Effector memory CD4-positive, alpha-beta T cell (primary cell): ENCODE data around the gene EGLN2.

Experiments used
- DNase-seq, 3 donors: peaks; one replicate each; pipeline ENCODE4 v3.0.0-alpha.2; 2020
- H3K27ac ChIP-seq: 2 replicates; pipeline ENCODE4 v1.7.0; 2013; ENCODE audit warnings: mild to moderate bottlenecking, low read length, moderate library complexity; ENCODE audit not compliant: insufficient read depth, poor library complexity, severe bottlenecking
- H3K27me3 ChIP-seq: replicated peaks from 2 replicates; pipeline ENCODE4 v1.7.0; 2013; ENCODE audit warnings: mild to moderate bottlenecking, low read length; ENCODE audit not compliant: insufficient read depth, control insufficient read depth, poor library complexity, severe bottlenecking
- H3K36me3 ChIP-seq: 2 replicates; pipeline ENCODE4 v1.7.0; 2013; ENCODE audit warnings: mild to moderate bottlenecking, low read length, moderate library complexity; ENCODE audit not compliant: control insufficient read depth, insufficient read depth
- H3K4me1 ChIP-seq: 2 replicates; pipeline ENCODE4 v1.7.0; 2013; ENCODE audit warnings: low read length, mild to moderate bottlenecking; ENCODE audit not compliant: control insufficient read depth, insufficient read depth, poor library complexity, severe bottlenecking
- H3K4me3 ChIP-seq: 2 replicates; pipeline ENCODE4 v1.7.0; 2013; ENCODE audit warnings: low read length, low read depth, mild to moderate bottlenecking; ENCODE audit not compliant: insufficient read depth, poor library complexity, severe bottlenecking
- H3K9me3 ChIP-seq: 2 replicates; pipeline ENCODE4 v1.7.0; 2013; ENCODE audit warnings: mild to moderate bottlenecking, low read length, moderate library complexity; ENCODE audit not compliant: control insufficient read depth
- total RNA-seq, 3 donors: gene quantifications; one replicate each; lab custom pipeline; 2026; lab: John Stamatoyannopoulos, UW

Gene EGLN2
- total RNA-seq = 36.4 to 53.9 (median 48.8) reads per million in 3 donors

DNA sequence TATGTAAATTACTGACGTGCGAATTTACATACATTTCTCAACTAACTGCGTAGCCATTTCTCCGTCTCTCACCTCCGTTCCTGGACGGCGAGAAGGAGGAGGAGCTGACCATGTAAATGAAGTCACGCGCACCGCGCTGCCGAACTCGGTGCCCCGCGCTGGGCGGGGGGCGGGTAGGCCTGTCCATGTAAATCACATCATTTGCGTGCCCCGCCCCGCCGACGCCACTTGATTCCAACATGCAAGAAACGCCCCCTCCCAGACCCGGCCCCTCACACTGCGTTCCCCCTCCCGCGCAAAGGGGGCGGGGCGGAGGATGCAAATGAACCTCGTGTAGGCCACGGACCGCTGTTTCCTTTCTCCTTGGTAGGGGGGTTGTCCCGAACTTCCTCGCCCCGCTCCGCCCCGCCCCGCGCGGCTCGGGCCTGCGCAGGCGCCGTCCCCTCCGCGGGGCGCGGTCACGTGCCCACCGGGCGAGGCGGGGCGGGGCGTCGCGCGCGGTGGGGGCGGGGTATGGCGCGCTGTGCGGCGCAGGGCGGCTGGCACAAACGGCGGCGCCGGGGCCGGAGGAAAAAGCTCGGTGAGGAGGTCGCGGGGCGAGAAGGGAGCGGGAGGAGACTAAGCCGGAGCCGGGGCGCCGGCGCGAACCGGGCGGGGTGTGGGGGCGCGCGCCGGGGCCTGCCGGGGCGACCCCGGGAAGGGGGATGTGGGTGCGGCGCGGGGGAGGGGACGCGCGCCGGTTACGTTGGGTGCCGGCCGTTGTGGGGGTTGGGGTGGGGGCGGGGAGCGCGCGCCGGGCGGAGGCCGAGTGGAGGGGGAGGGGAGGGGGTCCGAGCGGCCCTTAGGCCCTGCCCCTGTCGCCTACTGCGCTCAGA is at the start of gene EGLN2:
TSS of gene EGLN2 (plus strand) at position 509 of the 875 bp plus-strand sequence. CDS start 1,382 bp downstream, outside the sequence.
- no peaks in the 10 kb centered on the region for H3K27me3 ChIP-seq
- H3K4me3 ChIP-seq = peak within 1 kb of the TSS; percentile 72
- peak within 1 kb of the TSS; percentile 90 for H3K27ac ChIP-seq
- H3K9me3 ChIP-seq = no peaks in the 10 kb centered on the region
- H3K36me3 ChIP-seq = peaks cover 7% of the 10 kb centered on the region
- peaks cover 41% of the 10 kb centered on the region for H3K4me1 ChIP-seq
- DNase-seq = peak; percentile 100

DNA sequence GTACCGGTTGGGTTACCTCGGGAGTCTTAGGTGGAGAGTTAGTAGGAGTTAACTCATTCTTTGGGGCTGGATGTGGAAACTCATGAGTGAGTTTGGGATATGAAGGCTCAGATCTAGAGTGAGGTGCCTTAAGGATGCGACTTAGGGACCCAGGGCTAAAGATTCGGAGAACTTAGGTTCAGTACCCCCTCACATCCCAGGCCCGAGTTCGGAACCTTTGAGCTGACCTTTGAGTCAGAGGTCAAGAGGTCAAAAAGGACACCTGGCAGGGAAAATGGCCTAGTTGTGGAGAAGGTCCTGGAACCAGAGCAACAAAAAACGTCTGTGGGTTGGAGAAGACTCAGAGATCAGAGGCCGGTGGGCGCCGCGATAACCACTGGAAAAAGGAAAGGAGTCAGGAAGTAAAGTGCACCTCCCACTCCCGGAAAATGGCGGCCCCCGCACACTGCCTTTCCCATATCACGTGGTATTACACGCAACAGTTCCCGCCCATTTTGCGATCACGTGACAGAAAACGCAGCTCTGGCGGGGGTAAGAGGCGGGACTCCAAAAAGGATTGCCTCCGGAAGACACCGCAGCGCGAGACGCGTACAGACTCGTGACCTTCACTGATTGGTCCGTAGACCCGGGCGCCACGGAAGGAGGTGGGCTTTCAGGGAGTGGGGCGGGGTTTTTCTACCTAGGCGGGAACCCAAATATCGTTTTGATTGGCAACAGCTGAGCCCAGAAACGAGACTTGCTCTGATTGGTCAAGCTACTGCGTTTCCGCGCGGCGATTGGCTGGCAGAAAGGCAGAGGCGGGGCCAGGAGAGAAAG is 48.7 kb upstream of the EGLN2 start, which contains the start of gene ACTMAP:
TSS of gene ACTMAP (minus strand) at position 420 of the 816 bp plus-strand sequence. CDS start 674 bp downstream, outside the sequence.
- Histone ChIP-seq H3K4me1 (peaks cover 33% of the 10 kb centered on the region), H3K36me3 (no peaks in the 10 kb centered on the region), H3K27ac (peak within 1 kb of the TSS; percentile 89), H3K9me3 (no peaks in the 10 kb centered on the region), H3K4me3 (peak within 1 kb of the TSS; percentile 76), H3K27me3 (no peaks in the 10 kb centered on the region)
- DNase-seq = peak; percentile 99 to 100 (median 100)

DNA sequence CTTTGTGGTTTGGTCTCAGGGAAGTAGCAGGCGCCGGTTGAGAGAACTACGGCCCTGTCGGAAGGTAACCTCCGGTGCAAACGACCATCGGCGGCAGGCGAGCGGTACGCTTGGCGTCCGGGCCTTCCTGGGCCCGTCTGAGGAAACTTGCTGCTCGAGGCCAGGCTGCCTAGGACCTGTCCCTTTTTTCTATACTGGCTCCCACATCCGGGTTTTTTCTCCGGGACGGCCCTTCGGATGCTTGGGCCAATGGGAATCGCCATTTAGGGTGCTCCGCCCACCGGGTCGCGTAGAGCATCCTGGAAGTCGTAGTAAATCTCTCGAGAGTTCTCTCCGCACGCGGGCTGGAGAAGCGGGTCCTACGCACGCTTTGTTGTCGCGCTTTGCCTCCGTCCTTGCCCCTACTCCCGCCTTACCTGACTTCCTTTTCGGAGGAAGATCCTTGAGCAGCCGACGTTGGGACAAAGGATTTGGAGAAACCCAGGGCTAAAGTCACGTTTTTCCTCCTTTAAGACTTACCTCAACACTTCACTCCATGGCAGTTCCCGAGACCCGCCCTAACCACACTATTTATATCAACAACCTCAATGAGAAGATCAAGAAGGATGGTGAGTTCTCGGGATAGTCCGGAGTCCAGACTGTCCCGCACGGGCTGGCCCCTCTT is 48.0 kb upstream of the EGLN2 start, which contains the start of gene SNRPA:
TSS of gene SNRPA (plus strand) at position 330 of the 664 bp plus-strand sequence. CDS start at position 536, 206 bp downstream.
- Histone ChIP-seq H3K36me3 (peaks cover 7% of the 10 kb centered on the region), H3K27ac (peak within 1 kb of the TSS; percentile 89), H3K27me3 (no peaks in the 10 kb centered on the region), H3K9me3 (no peaks in the 10 kb centered on the region), H3K4me1 (peaks cover 40% of the 10 kb centered on the region), H3K4me3 (peak within 1 kb of the TSS; percentile 76)
- peak; percentile 90 to 94 (median 94) for DNase-seq

DNA sequence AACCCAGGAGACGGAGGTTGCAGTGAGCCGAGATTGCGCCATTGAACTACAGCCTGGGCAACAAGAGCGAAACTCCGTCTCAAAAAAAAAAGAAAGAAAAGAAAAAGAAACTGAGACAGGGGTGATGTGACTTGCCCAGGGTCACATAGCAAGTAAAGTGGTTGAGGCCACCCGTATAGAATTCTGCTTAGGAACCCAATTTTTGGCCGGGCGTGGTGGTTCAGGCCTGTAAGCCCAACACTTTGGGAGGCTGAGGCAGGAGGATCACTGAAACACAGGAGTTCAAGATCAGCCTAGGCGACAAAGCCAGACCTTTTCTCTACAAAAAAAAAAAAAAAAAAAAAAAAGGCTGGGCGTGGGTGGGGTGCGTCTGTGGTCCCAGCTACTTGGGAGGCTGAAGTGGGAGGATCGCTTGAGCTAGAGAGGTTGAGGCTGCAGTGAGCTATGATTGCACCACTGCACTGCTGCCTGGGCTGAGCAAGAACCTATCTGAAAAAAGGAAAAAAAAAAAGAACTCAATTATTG is 46.7 kb upstream of the EGLN2 start:
- H3K27ac ChIP-seq = peak overlapping the region; percentile 89
- no peak for DNase-seq

DNA sequence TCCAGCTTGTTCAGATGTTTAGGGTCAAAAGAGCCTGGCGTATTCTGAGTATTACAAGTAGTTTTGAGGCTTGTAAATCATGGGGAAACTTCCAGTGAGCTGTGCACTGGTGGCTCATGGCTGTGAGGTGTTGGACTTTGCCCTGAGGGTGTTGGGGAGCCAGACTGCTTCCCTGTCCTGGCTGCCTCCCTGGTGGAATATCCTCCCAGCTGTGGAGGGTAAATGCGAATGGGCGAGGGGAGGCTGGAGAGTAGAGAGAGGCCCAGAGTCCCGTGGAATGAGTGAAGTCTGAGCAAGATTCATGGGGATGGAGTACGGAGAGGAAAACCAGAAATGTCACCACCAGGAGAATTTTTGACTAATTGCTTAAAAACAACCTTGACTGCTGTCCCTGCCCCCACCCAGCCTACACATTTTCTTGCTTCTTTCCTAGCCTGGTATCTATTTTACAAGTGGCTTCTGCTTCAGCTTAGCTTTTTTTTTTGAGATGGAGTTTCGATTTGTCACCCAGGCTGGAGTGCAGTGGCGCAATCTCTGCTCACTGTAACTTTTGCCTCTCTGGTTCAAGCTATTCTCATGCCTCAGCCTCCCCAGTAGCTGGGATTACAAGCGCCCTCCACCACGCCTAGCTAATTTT is 44.3 kb upstream of the EGLN2 start:
- Histone ChIP-seq H3K27me3 (no peaks in the 10 kb centered on the region), H3K9me3 (no peaks in the 10 kb centered on the region), H3K4me3 (peak overlapping the region; percentile 13), H3K27ac (peak overlapping the region; percentile 45), H3K36me3 (peaks cover 35% of the 10 kb centered on the region), H3K4me1 (peaks cover 47% of the 10 kb centered on the region)
- no peak for DNase-seq

More for the DNA sequence above, 46.7 kb upstream of the EGLN2 start:
- Histone ChIP-seq H3K4me1 (peaks cover 48% of the 10 kb centered on the region), H3K36me3 (peaks cover 16% of the 10 kb centered on the region), H3K9me3 (no peaks in the 10 kb centered on the region), H3K27me3 (no peaks in the 10 kb centered on the region), H3K4me3 (peak overlapping the region; percentile 76)

DNA sequence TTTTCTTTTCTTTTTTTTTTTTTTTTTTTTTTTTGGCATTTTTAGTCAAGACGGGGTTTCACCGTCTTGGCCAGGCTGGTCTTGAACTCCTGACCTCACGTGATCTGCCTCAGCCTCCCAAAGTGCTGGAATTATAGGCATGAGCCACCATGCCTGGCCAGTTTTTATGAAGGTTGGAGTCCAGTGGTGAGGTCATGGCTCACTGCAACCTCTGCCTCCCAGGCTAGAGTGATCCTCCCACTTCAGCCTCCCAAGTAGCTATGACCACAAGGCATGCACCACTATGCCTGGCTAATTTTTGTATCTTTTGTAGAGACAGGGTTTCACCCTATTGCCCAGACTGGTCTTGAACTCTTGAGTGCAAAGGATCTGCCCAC is 43.8 kb upstream of the EGLN2 start:
- Histone ChIP-seq H3K9me3 (no peaks in the 10 kb centered on the region), H3K36me3 (peaks cover 40% of the 10 kb centered on the region), H3K4me1 (peaks cover 42% of the 10 kb centered on the region), H3K4me3 (peak overlapping the region; percentile 13), H3K27ac (peak overlapping the region; percentile 45), H3K27me3 (no peaks in the 10 kb centered on the region)
- DNase-seq = no peak

DNA sequence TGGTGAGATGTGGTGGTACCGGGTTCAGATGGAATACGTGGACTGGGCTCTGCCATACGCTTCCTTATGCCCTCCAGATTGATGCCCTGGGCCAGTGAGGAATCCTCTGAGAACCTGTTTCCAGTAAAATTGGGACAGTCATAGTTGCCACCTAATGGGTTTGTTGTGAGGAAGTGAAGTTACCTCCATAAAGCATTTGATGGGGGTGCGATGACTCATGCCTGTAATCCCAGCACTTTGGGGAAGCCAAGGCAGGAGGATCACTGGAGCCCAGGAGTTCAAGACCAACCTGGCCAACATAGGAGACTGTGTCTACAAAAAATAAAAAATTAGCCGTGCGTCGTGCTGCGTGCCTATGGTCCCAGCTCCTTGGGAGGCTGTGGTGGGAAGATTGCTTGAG is 43.2 kb upstream of the EGLN2 start:
- no peaks in the 10 kb centered on the region for H3K27me3 ChIP-seq
- no peak overlapping the region for H3K27ac ChIP-seq
- no peak for DNase-seq
- H3K4me3 ChIP-seq = no peak overlapping the region
- peaks cover 42% of the 10 kb centered on the region for H3K4me1 ChIP-seq
- H3K9me3 ChIP-seq = no peaks in the 10 kb centered on the region
- peaks cover 45% of the 10 kb centered on the region for H3K36me3 ChIP-seq

DNA sequence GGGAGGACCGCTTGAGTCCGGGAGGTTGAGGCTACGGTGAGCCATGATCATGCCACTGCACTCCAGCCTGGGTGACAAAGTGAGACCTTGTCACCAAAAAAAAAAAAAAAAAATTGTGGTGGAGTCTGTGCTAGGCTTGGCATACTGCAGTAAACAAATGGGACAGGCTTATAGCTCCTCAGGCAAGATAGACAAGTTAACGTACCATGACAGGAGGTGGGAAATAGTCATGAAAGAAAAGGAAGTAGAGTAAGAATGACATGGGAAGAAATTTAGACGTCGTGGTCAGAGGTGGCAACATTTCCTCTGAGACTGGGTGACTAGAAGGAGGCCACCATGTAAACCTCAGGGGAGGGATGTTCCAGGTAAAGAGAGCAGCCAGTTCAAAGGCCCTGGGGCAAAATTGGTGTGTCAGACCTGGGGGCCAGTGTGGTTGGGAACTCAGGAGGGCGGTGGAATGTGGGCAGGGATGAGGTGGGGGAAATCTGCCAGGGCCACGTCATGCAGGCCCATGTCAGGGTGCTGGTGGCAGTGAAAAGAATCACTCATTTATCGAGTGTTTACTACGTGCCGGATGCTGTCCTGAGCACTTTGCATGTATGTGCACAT is 42.4 kb upstream of the EGLN2 start:
- no peak overlapping the region for H3K27ac ChIP-seq
- H3K4me1 ChIP-seq = peaks cover 38% of the 10 kb centered on the region
- DNase-seq = peak in 2 of 3 donors; percentile 17 to 37
- peaks cover 53% of the 10 kb centered on the region for H3K36me3 ChIP-seq
- no peaks in the 10 kb centered on the region for H3K9me3 ChIP-seq
- no peak overlapping the region for H3K4me3 ChIP-seq
- H3K27me3 ChIP-seq = no peaks in the 10 kb centered on the region

DNA sequence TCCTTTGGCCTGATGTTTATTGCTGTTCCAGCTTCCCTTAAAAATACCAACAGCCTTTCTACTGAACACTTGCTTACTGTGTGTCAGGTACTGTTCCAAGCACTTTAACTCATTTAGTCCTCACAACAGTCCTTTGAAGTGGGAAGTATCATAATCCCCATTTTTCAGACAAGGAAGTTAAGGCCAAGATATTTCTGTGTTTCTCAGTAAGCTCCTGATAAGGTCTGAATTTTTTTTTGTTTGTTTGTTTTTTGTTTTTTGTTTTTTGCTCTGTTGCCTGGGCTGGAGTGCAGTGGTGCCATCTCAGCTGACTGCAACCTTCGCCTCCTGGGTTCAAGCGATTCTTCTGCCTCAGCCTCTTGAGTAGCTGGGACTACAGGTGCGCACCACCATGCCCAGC is 40.5 kb upstream of the EGLN2 start:
- H3K9me3 ChIP-seq = no peaks in the 10 kb centered on the region
- H3K27ac ChIP-seq = no peak overlapping the region
- no peaks in the 10 kb centered on the region for H3K27me3 ChIP-seq
- H3K4me1 ChIP-seq = peaks cover 27% of the 10 kb centered on the region
- H3K4me3 ChIP-seq = no peak overlapping the region
- H3K36me3 ChIP-seq = peaks cover 72% of the 10 kb centered on the region
- no peak for DNase-seq
